Measurements from ENCODE around the gene MCF2L2.
"Not testable (repeated sequence)": the region's sequence is repeated elsewhere in the genome, so short reads cannot be mapped to it uniquely, and the experiment has no call there.

MCF2L2 gene

GRCh38 chr3:183242431-183242830 is 186.0 kb downstream of the MCF2L2 start:
- DNase-seq (ENCODE audit: low read depth, low spot score) = no peak

GRCh38 chr3:183239046-183239445 is 189.4 kb downstream of the MCF2L2 start:
- DNase-seq (ENCODE audit: low read depth, low spot score) = no peak

GRCh38 chr3:183233966-183234365 is 194.5 kb downstream of the MCF2L2 start:
- DNase-seq (ENCODE audit: low read depth, low spot score) = no peak

GRCh38 chr3:183230826-183231225 is 197.6 kb downstream of the MCF2L2 start:
- no peak for DNase-seq (ENCODE audit: low read depth, low spot score)

- DNase-seq (ENCODE audit: low read depth, low spot score) = not testable (repeated sequence)
These were observed 198.2 kb downstream of the MCF2L2 start for GRCh38 chr3:183230251-183230650.

GRCh38 chr3:183229178-183229577 is 199.2 kb downstream of the MCF2L2 start:
- DNase-seq (ENCODE audit: low read depth, low spot score) = no peak

- DNase-seq (ENCODE audit: low read depth, low spot score) = no peak
These were observed 200.8 kb downstream of the MCF2L2 start for GRCh38 chr3:183227586-183227985.

GRCh38 chr3:183226333-183226890 is 202.0 kb downstream of the MCF2L2 start:
- no peak for DNase-seq (ENCODE audit: low read depth, low spot score)

- no peak for DNase-seq (ENCODE audit: low read depth, low spot score)
These were observed 204.0 kb downstream of the MCF2L2 start for GRCh38 chr3:183224180-183224970.

GRCh38 chr3:183222631-183223235 is 205.7 kb downstream of the MCF2L2 start:
- DNase-seq (ENCODE audit: low read depth, low spot score) = no peak

GRCh38 chr3:183220828-183221227 is 207.6 kb downstream of the MCF2L2 start:
- DNase-seq (ENCODE audit: low read depth, low spot score) = no peak

GRCh38 chr3:183218826-183219225 is 209.6 kb downstream of the MCF2L2 start:
- DNase-seq (ENCODE audit: low read depth, low spot score) = no peak

GRCh38 chr3:183217548-183218332 is 210.7 kb downstream of the MCF2L2 start:
- no peak for DNase-seq (ENCODE audit: low read depth, low spot score)

- no peak for DNase-seq (ENCODE audit: low read depth, low spot score)
These were observed 212.7 kb downstream of the MCF2L2 start for GRCh38 chr3:183215591-183216202.

GRCh38 chr3:183214277-183214612 is 214.2 kb downstream of the MCF2L2 start:
- no peak for DNase-seq (ENCODE audit: low read depth, low spot score)

- no peak for DNase-seq (ENCODE audit: low read depth, low spot score)
These were observed 214.8 kb downstream of the MCF2L2 start for GRCh38 chr3:183213415-183214276.

- DNase-seq (ENCODE audit: low read depth, low spot score) = no peak
These were observed 215.9 kb downstream of the MCF2L2 start for GRCh38 chr3:183212565-183212964.

GRCh38 chr3:183212096-183212495 is 216.3 kb downstream of the MCF2L2 start:
- no peak for DNase-seq (ENCODE audit: low read depth, low spot score)

GRCh38 chr3:183211352-183211751 is 217.1 kb downstream of the MCF2L2 start:
- no peak for DNase-seq (ENCODE audit: low read depth, low spot score)

- no peak for DNase-seq (ENCODE audit: low read depth, low spot score)
These were observed 217.5 kb downstream of the MCF2L2 start for GRCh38 chr3:183210862-183211341.

GRCh38 chr3:183210341-183210740 is 218.1 kb downstream of the MCF2L2 start:
- no peak for DNase-seq (ENCODE audit: low read depth, low spot score)
